Fibroblast of lung (primary cell): ENCODE data around the gene GPC6.

Experiments
- EZH2 ChIP-seq: IDR thresholded peaks from 2 replicates; pipeline ENCODE4 v1.5.1; 2012; ENCODE audit warnings: low read length, control low read depth, mild to moderate bottlenecking; ENCODE audit errors: missing control alignments
- TF ChIP-seq, protein P1 (sequence below), 2 donors: IDR thresholded peaks in 1 of 2; conservative IDR thresholded peaks in 1 of 2; 1 replicate in 1 of 2; 2 replicates in 1 of 2; pipeline ENCODE4 v1.5.1; 2011 to 2012; ENCODE audit warnings: low read length in 2 of 2, control low read depth in 1 of 2, inconsistent platforms in 1 of 2, low read depth in 1 of 2, mild to moderate bottlenecking in 1 of 2

DNA sequence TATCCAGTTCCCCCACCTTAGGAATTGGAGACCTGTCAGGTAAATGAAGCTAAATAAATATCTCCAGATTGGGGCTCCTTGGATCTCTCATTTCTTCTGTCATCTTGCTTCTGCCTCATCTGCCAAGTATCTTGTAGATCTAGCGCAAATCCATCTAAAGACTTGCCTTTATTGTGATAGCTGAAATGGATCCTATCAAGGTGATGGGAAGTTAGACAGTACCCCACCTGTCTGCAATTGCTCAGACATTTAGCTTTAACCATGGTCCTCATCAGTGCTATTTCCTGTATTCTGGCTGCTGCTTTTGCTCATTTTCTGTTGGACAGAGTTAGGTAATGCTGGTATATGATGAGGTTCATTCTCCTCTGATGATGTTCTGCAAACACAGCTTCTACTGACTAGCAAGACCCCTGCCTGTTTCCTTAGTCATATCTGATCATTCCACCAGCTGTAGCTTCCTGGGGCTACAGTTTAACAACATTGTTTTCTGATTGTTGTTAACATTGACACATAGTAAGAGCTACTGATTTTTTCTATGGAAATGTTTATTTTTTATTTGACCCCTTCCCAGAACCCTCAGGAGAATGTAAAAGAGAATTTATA is 912.9 kb downstream of the GPC6 start:
- TF ChIP-seq, protein P1, sequence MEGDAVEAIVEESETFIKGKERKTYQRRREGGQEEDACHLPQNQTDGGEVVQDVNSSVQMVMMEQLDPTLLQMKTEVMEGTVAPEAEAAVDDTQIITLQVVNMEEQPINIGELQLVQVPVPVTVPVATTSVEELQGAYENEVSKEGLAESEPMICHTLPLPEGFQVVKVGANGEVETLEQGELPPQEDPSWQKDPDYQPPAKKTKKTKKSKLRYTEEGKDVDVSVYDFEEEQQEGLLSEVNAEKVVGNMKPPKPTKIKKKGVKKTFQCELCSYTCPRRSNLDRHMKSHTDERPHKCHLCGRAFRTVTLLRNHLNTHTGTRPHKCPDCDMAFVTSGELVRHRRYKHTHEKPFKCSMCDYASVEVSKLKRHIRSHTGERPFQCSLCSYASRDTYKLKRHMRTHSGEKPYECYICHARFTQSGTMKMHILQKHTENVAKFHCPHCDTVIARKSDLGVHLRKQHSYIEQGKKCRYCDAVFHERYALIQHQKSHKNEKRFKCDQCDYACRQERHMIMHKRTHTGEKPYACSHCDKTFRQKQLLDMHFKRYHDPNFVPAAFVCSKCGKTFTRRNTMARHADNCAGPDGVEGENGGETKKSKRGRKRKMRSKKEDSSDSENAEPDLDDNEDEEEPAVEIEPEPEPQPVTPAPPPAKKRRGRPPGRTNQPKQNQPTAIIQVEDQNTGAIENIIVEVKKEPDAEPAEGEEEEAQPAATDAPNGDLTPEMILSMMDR (conservative IDR thresholded peaks at IDR 0.05 in 1 of 2, IDR thresholded peaks at IDR 0.05 in 1 of 2; ENCODE audit: low read depth in 1 of 2, low read length in 2 of 2) = no peak
- no peak for TF ChIP-seq EZH2
